Measurements from ENCODE around the gene WASF2. TPM values are rescaled to one million over a fixed set of nuclear protein-coding genes. Genes with fewer than 3 reads are reported as not detected.
"Not testable (repeated sequence)": the region's sequence is repeated elsewhere in the genome, so short reads cannot be mapped to it uniquely, and the experiment has no call there.

The WASF2 gene
- total RNA-seq, 1 experiment from 2014 or later: 68.6 TPM

- CTCF ChIA-PET: interaction anchor here (1.3 kb wide), 1 partner anchor 198 kb away, joined by 3 read pairs; no protein-coding TSS in a partner anchor
- BruUV-seq (replicated peaks): no TSS peak
- no peak overlapping the region for H3K4me3 Mint-ChIP-seq (ENCODE audit: unreplicated experiment)
These were observed 24.9 kb downstream of the WASF2 start for GRCh38 chr1:27464926-27465647.

DNA sequence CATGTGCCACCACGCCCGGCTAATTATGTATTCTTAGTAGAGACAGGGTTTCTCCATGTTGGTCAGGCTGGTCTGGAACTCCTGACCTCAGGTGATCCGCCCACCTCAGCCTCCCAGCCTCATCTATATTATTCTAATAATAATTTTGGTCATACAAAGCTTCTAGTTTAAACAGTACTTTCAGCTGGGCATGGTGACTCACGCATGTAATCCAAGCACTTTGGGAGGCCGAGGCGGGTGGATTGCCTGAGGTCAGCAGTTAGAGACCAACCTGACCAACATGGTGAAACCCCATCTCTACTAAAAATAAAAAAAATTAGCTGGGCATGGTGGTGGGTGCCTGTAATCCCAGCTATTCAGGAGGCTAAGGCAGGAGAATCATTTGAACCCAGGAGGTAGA is 26.1 kb downstream of the WASF2 start:
- H3K27me3 ChIP-seq (replicated peaks; ENCODE audit: control insufficient read depth, insufficient read depth, low read length); H3K36me3 ChIP-seq (ENCODE audit: control insufficient read depth, insufficient read depth, low read length); H3K4me1 ChIP-seq; H3K4me3 Mint-ChIP-seq (ENCODE audit: unreplicated experiment); H3K9me3 Mint-ChIP-seq (ENCODE audit: unreplicated experiment); H3K27me3 Mint-ChIP-seq (ENCODE audit: insufficient read depth, unreplicated experiment); H3K27ac Mint-ChIP-seq (ENCODE audit: unreplicated experiment); DNase-seq; BruUV-seq (replicated peaks); intact Hi-C loops (cut with micrococcal nuclease; ENCODE audit: unreplicated experiment); H3K9me3 ChIP-seq; POLR2A ChIA-PET; CTCF ChIA-PET; H3K4me1 Mint-ChIP-seq (ENCODE audit: low read depth, unreplicated experiment); H3K36me3 Mint-ChIP-seq (ENCODE audit: insufficient read depth, unreplicated experiment); H3K4me3 ChIP-seq (ENCODE audit: low read depth, low read length): not testable (repeated sequence)

More at GRCh38 chr1:27464926-27465647, 24.9 kb downstream of the WASF2 start:
- H3K27me3 ChIP-seq (replicated peaks; ENCODE audit: control insufficient read depth, insufficient read depth, low read length): no peaks in the 10 kb centered on the region
- H3K36me3 Mint-ChIP-seq (ENCODE audit: insufficient read depth, unreplicated experiment): peaks cover 10% of the 10 kb centered on the region
- no peak overlapping the region for H3K4me3 ChIP-seq (ENCODE audit: low read depth, low read length)
- H3K9me3 ChIP-seq: no peaks in the 10 kb centered on the region
- no peaks in the 10 kb centered on the region for H3K36me3 ChIP-seq (ENCODE audit: control insufficient read depth, insufficient read depth, low read length)
- H3K27ac Mint-ChIP-seq (ENCODE audit: unreplicated experiment): no peak overlapping the region
- intact Hi-C loops (cut with micrococcal nuclease; ENCODE audit: unreplicated experiment): no loop called here
- POLR2A ChIA-PET: no interaction called here
- H3K4me1 ChIP-seq: no peaks in the 10 kb centered on the region
- TF ChIP-seq CTCF (IDR thresholded peaks at IDR 0.05; ENCODE audit: insufficient read depth in 1 of 2, low read depth in 1 of 2, low read length in 1 of 2, severe bottlenecking in 1 of 2, unreplicated experiment in 1 of 2): no peak
- no peaks in the 10 kb centered on the region for H3K4me1 Mint-ChIP-seq (ENCODE audit: low read depth, unreplicated experiment)
- no peaks in the 10 kb centered on the region for H3K9me3 Mint-ChIP-seq (ENCODE audit: unreplicated experiment)
- no peak for DNase-seq
- H3K27me3 Mint-ChIP-seq (ENCODE audit: insufficient read depth, unreplicated experiment): no peaks in the 10 kb centered on the region

DNA sequence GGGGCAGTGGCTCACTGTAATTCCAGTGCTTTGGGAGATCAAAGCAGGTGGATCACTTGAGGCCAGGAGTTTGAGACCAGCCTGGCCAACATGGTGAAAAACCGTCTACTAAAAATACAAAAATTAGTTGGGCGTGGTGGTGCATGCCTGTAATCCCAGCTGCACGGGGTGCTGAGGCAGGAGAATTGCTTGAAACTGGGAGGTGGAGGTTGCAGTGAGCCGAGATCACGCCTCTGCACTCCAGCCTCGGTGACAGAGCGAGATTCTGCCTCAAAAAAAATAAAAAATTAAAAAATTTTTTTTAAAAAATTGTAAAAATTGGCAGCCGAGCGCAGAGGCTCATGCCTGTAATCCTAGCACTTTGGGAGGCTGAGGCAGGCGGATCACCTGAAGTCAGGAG is 31.4 kb downstream of the WASF2 start:
- H3K27ac Mint-ChIP-seq (ENCODE audit: unreplicated experiment); H3K27me3 ChIP-seq (replicated peaks; ENCODE audit: control insufficient read depth, insufficient read depth, low read length); H3K4me3 ChIP-seq (ENCODE audit: low read depth, low read length); POLR2A ChIA-PET; H3K4me1 ChIP-seq; intact Hi-C loops (cut with micrococcal nuclease; ENCODE audit: unreplicated experiment); H3K4me1 Mint-ChIP-seq (ENCODE audit: low read depth, unreplicated experiment); BruUV-seq (replicated peaks); H3K27me3 Mint-ChIP-seq (ENCODE audit: insufficient read depth, unreplicated experiment); H3K4me3 Mint-ChIP-seq (ENCODE audit: unreplicated experiment); CTCF ChIA-PET; H3K36me3 ChIP-seq (ENCODE audit: control insufficient read depth, insufficient read depth, low read length); H3K9me3 Mint-ChIP-seq (ENCODE audit: unreplicated experiment); H3K9me3 ChIP-seq; DNase-seq: not testable (repeated sequence)
- H3K36me3 Mint-ChIP-seq (ENCODE audit: insufficient read depth, unreplicated experiment): peaks cover 11% of the 10 kb centered on the region

DNA sequence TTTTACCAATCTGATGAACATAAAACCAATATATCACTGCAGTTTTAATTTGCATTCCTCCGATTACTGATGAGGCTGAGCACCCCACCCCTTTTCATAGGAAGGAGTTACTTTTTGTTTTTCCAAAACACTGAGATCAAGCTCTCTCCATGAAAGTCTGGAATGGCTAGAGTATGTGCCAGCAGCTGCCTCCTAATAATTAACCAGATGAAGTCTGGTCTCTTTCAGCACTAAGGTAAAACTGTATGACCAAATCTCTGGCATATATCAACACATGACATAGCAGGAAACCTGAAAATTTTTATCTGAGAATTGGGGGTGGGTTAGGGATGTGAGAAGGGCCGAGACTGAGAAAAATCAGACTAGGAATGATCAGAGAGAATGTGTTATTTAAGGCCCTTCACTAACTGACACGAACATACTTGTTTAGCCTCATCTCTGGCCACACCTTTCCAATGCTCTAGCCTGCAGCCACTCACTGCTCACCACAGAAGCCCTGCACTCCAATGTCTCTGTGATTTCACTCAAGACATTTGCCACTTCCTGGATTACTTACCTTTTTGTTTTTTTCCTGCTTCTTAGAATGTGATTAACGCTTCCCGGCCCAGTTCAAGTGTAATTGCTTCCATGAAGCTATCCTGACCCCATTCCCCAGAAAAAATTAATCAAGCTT is 34.7 kb downstream of the WASF2 start:
- ChIA-PET CTCF (no interaction called here), POLR2A (interaction anchor here (0.5 kb wide), 1 partner anchor 1668 kb away, joined by 4 read pairs; the partner anchor contains the start of gene TMEM200B)
- Mint-ChIP-seq H3K4me1 (ENCODE audit: low read depth, unreplicated experiment) (peaks cover 7% of the 10 kb centered on the region), H3K27me3 (ENCODE audit: insufficient read depth, unreplicated experiment) (no peaks in the 10 kb centered on the region), H3K9me3 (ENCODE audit: unreplicated experiment) (no peaks in the 10 kb centered on the region), H3K36me3 (ENCODE audit: insufficient read depth, unreplicated experiment) (peaks cover 16% of the 10 kb centered on the region), H3K27ac (ENCODE audit: unreplicated experiment) (peak overlapping the region; percentile 47), H3K4me3 (ENCODE audit: unreplicated experiment) (no peak overlapping the region)
- no peak for TF ChIP-seq CTCF (IDR thresholded peaks at IDR 0.05; ENCODE audit: insufficient read depth in 1 of 2, low read depth in 1 of 2, low read length in 1 of 2, severe bottlenecking in 1 of 2, unreplicated experiment in 1 of 2)
- intact Hi-C loops (cut with micrococcal nuclease; ENCODE audit: unreplicated experiment): no loop called here
- DNase-seq: no peak
- Histone ChIP-seq H3K4me1 (0 out of 2 replicates have a peak, but pooled peaks cover 2% of the 10 kb centered on the region), H3K27me3 (replicated peaks; ENCODE audit: control insufficient read depth, insufficient read depth, low read length) (no peaks in the 10 kb centered on the region), H3K4me3 (ENCODE audit: low read depth, low read length) (no peak overlapping the region), H3K36me3 (ENCODE audit: control insufficient read depth, insufficient read depth, low read length) (no peaks in the 10 kb centered on the region), H3K9me3 (no peaks in the 10 kb centered on the region)
- no TSS peak for BruUV-seq (replicated peaks)
